ENCODE results near the gene FCRL2.

- TF ChIP-seq CTCF (IDR thresholded peaks at IDR 0.05) (no peak), POLR2A (IDR thresholded peaks at IDR 0.05) (no peak), POLR2AphosphoS5 (IDR thresholded peaks at IDR 0.05) (no peak)
These were observed 26.9 kb upstream of the FCRL2 start for GRCh38 chr1:157803851-157804250.

Measured in upper lobe of left lung (tissue), 4 donors.